Stimulated activated CD4-positive, alpha-beta T cell treated with anti-CD3 and anti-CD28 coated beads, Interleukin-4, amount 100 ng/mL, for 48 hours (primary cell): ENCODE results near the gene RMND1.
"Not testable (repeated sequence)": the region's sequence is repeated elsewhere in the genome, so short reads cannot be mapped to it uniquely, and the experiment has no call there.

Experiments
- DNase-seq, 2 donors: peaks; one replicate each; pipeline ENCODE4 v3.0.0-alpha.2; 2020; ENCODE audit warnings: low read depth in 2 of 2

Gene RMND1

DNA sequence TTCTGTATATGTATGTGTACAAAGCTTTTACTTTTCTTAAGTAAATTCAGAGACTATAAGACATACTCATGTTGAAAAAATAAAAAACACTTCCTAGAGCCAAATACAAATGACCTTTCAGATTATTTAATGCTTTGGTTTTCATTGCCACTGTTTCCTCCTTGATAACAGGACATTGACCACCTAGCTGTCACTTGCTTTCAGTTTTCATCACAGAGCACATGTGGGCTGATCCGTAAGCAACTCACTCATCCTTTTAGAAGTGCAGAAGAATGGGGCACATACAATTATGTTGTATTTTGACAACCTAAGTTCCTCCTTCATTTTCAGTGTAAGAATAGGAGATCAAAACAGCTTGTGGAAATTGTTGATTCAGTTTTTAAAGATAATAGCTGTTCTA, 66.7 kb downstream of the RMND1 start:
- DNase-seq: no peak

DNA sequence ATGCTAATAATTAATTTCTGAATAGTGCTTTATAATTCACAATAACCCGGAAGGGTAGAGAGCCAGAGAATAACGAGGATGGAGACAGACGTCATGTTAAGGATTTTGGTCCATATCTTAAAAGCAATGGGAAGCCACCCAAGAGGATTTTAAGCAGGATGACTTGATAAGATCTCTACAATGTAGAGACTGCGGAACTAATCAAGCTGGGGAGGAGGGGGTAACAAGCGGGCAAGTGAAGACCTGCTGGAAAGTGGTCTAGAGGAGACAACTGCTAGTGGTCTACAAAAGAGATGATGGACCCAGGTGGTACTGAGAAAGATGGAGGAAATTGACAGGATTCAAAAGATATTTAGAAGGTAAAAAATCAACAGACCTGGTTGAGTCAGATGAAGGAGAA, 67.8 kb downstream of the RMND1 start:
- DNase-seq: no peak

DNA sequence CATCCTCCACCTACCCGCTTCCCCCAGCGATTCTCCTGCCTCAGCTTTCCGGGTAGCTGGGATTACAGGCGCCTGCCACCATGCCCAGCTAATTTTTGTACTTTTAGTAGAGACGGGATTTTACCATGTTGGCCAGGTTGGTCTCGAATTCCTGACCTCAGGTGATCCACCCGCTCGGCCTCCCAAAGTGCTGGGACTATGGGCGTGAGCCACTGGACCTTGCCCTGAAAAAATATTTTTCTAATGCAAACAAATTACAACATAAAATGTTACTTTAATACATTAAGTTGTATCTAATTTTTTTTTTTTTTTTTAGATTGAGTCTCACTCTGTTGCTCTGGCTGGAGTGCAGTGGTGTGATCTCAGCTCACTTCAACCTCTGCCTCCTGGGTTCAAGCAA, 69.3 kb downstream of the RMND1 start:
- DNase-seq: not testable (repeated sequence)

DNA sequence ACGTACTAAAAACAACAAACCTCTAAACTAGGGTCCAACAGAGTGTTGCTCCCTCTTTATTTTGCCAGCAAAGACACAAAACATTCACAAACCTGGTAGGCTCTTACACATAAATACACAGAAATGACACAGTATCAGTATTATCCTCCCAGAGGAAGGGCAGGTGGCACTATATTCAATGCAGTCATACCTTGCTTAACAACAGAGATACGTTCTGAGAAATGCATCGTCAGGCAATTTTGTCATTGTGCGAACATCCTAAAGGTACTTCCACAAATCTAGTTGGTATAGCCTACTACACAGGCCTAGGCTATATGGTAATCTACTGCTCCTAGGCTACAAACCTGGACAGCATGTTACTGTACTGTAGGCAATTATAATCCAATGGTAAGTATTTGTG, 70.2 kb downstream of the RMND1 start:
- no peak for DNase-seq

DNA sequence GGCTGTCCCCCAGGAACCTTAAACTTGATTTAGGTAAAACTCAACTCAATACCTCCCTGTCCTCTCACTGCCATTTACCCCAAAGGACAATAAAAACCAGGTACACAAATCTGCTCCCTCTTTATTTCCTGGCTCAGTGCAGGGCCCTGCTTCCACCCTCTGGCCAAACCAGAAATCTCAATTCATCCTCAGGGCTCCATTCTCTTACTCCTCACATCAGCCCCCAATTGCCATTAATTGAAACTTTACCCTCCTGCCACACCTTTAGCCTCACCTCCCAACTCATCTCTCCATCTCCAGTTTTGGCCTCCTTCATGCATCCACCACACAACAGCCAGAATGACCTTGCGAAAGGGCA, 71.1 kb downstream of the RMND1 start:
- no peak for DNase-seq

DNA sequence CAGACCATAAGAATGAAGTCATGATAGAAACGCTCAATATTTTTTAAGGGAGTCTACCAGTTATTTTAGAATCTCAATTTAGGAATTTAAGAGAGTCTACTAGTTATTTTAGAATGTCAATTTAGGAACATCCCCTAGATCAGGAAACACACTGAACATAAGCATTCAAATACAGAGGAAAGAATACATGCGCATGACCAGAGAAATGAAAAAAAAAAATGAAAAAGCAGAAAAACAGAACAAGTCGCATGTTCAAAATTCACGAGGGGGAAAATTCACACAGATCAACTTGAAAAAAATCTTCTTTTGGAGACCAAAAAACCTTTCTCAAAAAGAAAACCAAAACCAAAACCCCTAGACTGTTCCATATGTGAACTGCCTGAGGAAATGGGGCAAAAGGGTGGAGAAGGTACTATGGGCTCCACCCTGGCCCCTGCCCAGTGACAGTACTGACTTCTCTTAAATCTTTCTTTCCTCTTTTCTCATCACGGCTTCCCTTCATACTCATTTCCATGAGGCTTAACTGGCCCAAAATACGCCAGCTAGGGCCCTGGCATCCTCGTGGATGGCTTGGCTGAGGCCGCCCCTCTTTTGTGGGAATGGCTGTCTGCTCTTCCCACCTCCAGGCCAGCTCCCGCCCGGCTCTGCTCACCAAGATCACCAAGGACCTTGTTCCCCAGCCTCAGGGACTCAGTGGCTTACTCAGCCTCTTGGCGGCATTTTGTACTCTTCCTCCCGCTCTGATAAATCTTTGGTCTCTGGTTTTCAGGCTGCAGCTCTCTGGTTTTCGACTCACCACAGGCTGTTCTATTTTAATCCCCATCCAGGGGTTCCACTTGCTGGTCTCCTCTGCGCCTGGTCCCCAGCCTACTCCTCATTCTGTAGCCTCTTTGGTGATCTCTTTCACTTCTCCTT, 71.7 kb downstream of the RMND1 start:
- no peak for DNase-seq

GRCh38 chr6:151377095-151377494, 74.8 kb downstream of the RMND1 start:
- DNase-seq: no peak

- no peak for DNase-seq
These were observed 75.5 kb downstream of the RMND1 start for GRCh38 chr6:151376440-151376839.

- DNase-seq: no peak
These were observed 76.1 kb downstream of the RMND1 start for GRCh38 chr6:151375833-151376232.

- no peak for DNase-seq
These were observed 77.8 kb downstream of the RMND1 start for GRCh38 chr6:151374036-151374683.

GRCh38 chr6:151372164-151372563, 79.8 kb downstream of the RMND1 start:
- no peak for DNase-seq

- DNase-seq: no peak
These were observed 81.3 kb downstream of the RMND1 start for GRCh38 chr6:151370509-151371078.

DNA sequence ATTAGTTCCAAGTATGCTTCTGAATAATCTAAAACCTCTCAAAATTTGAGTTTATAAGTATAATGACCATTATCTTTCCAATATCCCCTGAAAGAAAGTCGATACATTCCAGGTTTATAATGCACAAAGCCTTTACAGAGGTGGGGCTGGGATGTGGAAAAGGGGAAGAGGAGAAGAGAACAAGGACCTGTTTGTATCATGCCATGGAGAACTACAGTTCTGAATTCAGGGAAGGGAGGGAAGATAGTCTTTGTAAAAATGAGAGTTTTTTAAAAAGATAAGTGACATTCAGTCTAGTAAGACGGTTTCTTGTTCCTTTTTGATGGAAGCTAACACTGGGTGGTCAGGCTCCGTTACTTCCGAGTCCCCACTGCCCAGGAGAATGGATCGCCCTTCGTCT, 86.7 kb downstream of the RMND1 start:
- DNase-seq: no peak

GRCh38 chr6:151359486-151359885, 92.4 kb downstream of the RMND1 start:
- DNase-seq: no peak

DNA sequence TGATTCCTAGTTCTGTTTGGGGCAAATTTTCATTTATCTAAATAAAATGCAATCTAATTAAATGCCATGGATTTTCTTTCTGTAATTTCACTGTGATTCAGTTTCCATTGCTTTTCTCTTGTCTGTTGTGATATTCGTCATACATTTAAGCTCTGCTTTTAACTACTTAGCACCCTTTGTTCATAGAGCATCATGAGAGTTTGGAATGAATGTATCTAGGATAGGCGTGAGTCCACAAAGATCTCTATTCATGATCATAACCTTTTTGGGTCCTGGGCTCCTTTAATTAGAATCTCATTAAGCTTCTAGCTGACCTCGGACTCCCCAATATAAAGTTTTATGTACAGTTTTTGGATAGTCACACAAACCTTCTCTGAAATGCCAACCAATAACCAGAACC, 93.5 kb downstream of the RMND1 start:
- no peak for DNase-seq

DNA sequence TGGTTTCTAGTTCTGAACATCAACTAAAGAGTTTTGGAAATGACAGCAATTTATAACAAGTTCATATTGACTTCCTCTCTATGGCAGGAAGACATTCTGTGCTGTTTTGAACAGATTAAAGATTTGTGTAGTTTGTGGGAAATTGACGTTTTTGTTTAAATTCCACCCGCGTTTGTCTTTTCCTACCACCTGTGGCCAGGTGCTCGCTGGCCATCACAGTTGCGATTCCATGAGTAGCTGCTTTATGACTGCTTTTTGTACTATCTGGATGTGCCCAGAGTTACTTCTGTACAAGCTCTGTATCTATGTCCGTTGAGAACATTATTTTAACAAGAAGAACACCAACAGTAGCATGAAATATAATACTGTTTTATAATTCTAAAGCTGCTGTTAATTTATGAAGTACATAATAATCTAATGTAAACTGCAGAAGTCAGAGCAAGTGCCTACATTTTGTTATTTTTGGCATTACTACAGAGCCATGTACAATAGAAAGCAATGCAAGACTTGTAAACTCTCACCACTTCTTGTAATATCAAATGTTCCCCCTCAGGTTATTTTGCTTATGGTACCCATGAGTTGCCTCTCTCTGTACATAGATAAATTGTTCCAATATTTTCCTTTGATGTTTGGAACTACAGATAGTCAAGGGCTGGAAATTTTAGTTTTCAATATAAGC, 94.0 kb downstream of the RMND1 start:
- DNase-seq: no peak

- not testable (repeated sequence) for DNase-seq
These were observed 94.9 kb downstream of the RMND1 start for GRCh38 chr6:151356983-151357382.
